IMR-90 (cell line): Measurements from ENCODE around the gene NUDT5. TPM values are rescaled to one million over a fixed set of nuclear protein-coding genes. Genes with fewer than 3 reads are reported as not detected.

Experiments used
- ATAC-seq: fragments of 200-7000 bp; cut with Tn5 transposase; 2 replicates; pipeline ENCODE4 v1.9.1; 2020; ENCODE audit warnings: low read depth, mild to moderate bottlenecking, moderate library complexity
- BruUV-seq: library from RNA; stranded (reverse); fragments of 400-500 nt; replicated peaks from 2 replicates; lab custom pipeline; 2021; lab: Mats Ljungman, UMichigan
- CTCF ChIA-PET: fragments of 300-600 bp; formaldehyde crosslinking; extraction: SDS; loops from one replicate; lab custom pipeline; 2021; ENCODE audit warnings: antibody characterized with exemption; lab: Yijun Ruan, JAX
- POLR2A ChIA-PET: fragments of 300-600 bp; sonication (Branson Sonifier 250); formaldehyde crosslinking; loops from one replicate; lab custom pipeline; 2022; ENCODE audit warnings: antibody characterized with exemption; ENCODE audit not compliant: unreplicated experiment; lab: Charles Lee
- DNase-seq: peaks from one replicate; pipeline ENCODE4 v3.0.0; 2013
- H2AFZ ChIP-seq: replicated peaks from 2 replicates; pipeline ENCODE3; 2013; ENCODE audit warnings: low read length, mild to moderate bottlenecking; ENCODE audit not compliant: poor library complexity
- H2AK5ac ChIP-seq: 2 replicates; pipeline ENCODE4 v1.6.1; 2013; ENCODE audit warnings: low read depth, low read length, inconsistent platforms
- H2AK9ac ChIP-seq: replicated peaks from 2 replicates; pipeline ENCODE3; 2013; ENCODE audit warnings: mild to moderate bottlenecking, low read depth, low read length, moderate library complexity; ENCODE audit not compliant: poor library complexity
- H2BK120ac ChIP-seq: 2 replicates; pipeline ENCODE4 v1.6.1; 2013; ENCODE audit warnings: low read depth, low read length, inconsistent platforms
- H2BK15ac ChIP-seq: 3 replicates; pipeline ENCODE4 v1.6.1; 2013; ENCODE audit warnings: low read depth, low read length, inconsistent platforms
- H2BK20ac ChIP-seq: 2 replicates; pipeline ENCODE4 v1.6.1; 2013; ENCODE audit warnings: low read depth, mild to moderate bottlenecking, inconsistent platforms, low read length, moderate library complexity
- H2BK5ac ChIP-seq: 2 replicates; pipeline ENCODE4 v1.6.1; 2013; ENCODE audit warnings: mild to moderate bottlenecking, low read depth, low read length, inconsistent platforms; ENCODE audit not compliant: poor library complexity, severe bottlenecking
- H3K14ac ChIP-seq: replicated peaks from 2 replicates; pipeline ENCODE4 v1.6.1; 2013; ENCODE audit warnings: low read depth, low read length, inconsistent platforms
- H3K18ac ChIP-seq: 2 replicates; pipeline ENCODE4 v1.6.1; 2013; ENCODE audit warnings: low read depth, low read length, control low read depth
- H3K23ac ChIP-seq: 2 replicates; pipeline ENCODE4 v1.6.1; 2013; ENCODE audit warnings: low read depth, low read length, inconsistent platforms
- H3K27ac ChIP-seq: 2 replicates; pipeline ENCODE4 v1.5.1; 2013; ENCODE audit warnings: mild to moderate bottlenecking, control low read depth, low read length; ENCODE audit not compliant: insufficient read depth
- H3K27me3 ChIP-seq: 2 replicates; pipeline ENCODE4 v1.6.1; 2013; ENCODE audit warnings: low read length; ENCODE audit not compliant: control insufficient read depth, insufficient read depth
- H3K36me3 ChIP-seq: 2 replicates; pipeline ENCODE4 v1.6.1; 2013; ENCODE audit warnings: low read length, mixed read lengths; ENCODE audit not compliant: control insufficient read depth, insufficient read depth
- H3K4ac ChIP-seq: 2 replicates; pipeline ENCODE4 v1.6.1; 2013; ENCODE audit warnings: low read depth, low read length, inconsistent platforms
- H3K4me1 ChIP-seq: 2 replicates; pipeline ENCODE4 v1.6.1; 2013; ENCODE audit warnings: low read length, mixed read lengths; ENCODE audit not compliant: control insufficient read depth, insufficient read depth
- H3K4me2 ChIP-seq: 2 replicates; pipeline ENCODE4 v1.6.1; 2013; ENCODE audit warnings: low read depth, mild to moderate bottlenecking, control low read depth, low read length, moderate library complexity
- H3K4me3 ChIP-seq: 2 replicates; pipeline ENCODE4 v1.5.1; 2013; ENCODE audit warnings: low read depth, mild to moderate bottlenecking, control low read depth, low read length, moderate library complexity; ENCODE audit not compliant: insufficient read depth
- H3K56ac ChIP-seq: 2 replicates; pipeline ENCODE4 v1.6.1; 2013; ENCODE audit warnings: low read length, inconsistent platforms; ENCODE audit not compliant: insufficient read depth; ENCODE audit errors: extremely low read depth
- H3K79me1 ChIP-seq, 2 experiments: 2 replicates each; pipeline ENCODE4 v1.6.1; 2013; ENCODE audit warnings: low read length in 2 of 2, inconsistent platforms in 1 of 2, low read depth in 1 of 2
- H3K9ac ChIP-seq: 2 replicates; pipeline ENCODE4 v1.6.1; 2013; ENCODE audit warnings: low read depth, low read length, control low read depth
- H3K9me1 ChIP-seq: 2 replicates; pipeline ENCODE4 v1.6.1; 2013; ENCODE audit warnings: low read length, inconsistent platforms; ENCODE audit not compliant: insufficient read depth
- H3K9me3 ChIP-seq: 2 replicates; pipeline ENCODE4 v1.6.1; 2013; ENCODE audit warnings: low read length; ENCODE audit not compliant: control insufficient read depth, insufficient read depth
- H4K20me1 ChIP-seq: 2 replicates; pipeline ENCODE4 v1.6.1; 2013; ENCODE audit warnings: low read length, inconsistent platforms; ENCODE audit not compliant: insufficient read depth
- H4K5ac ChIP-seq: 2 replicates; pipeline ENCODE4 v1.6.1; 2013; ENCODE audit warnings: mild to moderate bottlenecking, low read depth, low read length, control low read depth
- H4K8ac ChIP-seq, 2 experiments: 2 replicates each; pipeline ENCODE4 v1.6.1; 2013; ENCODE audit warnings: low read depth in 2 of 2, low read length in 2 of 2, control low read depth in 1 of 2, inconsistent platforms in 1 of 2
- H4K91ac ChIP-seq: 2 replicates; pipeline ENCODE4 v1.6.1; 2013; ENCODE audit warnings: low read depth, low read length, inconsistent platforms; ENCODE audit not compliant: insufficient read depth
- BHLHE40 ChIP-seq: fragments of 150-350 bp; IDR thresholded peaks from 2 replicates; pipeline ENCODE4 v1.6.1; 2016; ENCODE audit warnings: mild to moderate bottlenecking, low read depth, low read length
- CEBPB ChIP-seq: IDR thresholded peaks from 2 replicates; pipeline ENCODE4 v1.6.1; 2012; ENCODE audit warnings: low read depth, low read length, improper control_type of control experiment
- CHD1 ChIP-seq: IDR thresholded peaks from 2 replicates; pipeline ENCODE4 v1.6.1; 2012; ENCODE audit warnings: low read depth, low read length, improper control_type of control experiment
- FOS ChIP-seq: fragments of 150-350 bp; IDR thresholded peaks from 2 replicates; pipeline ENCODE4 v1.6.1; 2016; ENCODE audit warnings: low read depth, low read length
- MAFK ChIP-seq: IDR thresholded peaks from 2 replicates; pipeline ENCODE4 v1.6.1; 2012; ENCODE audit warnings: low read depth, low read length, improper control_type of control experiment
- MAZ ChIP-seq: IDR thresholded peaks from 2 replicates; pipeline ENCODE4 v1.6.1; 2012; ENCODE audit warnings: low read depth, mild to moderate bottlenecking, low read length, improper control_type of control experiment, moderate library complexity, borderline replicate concordance
- MXI1 ChIP-seq: IDR thresholded peaks from 2 replicates; pipeline ENCODE4 v1.6.1; 2012; ENCODE audit warnings: low read depth, mild to moderate bottlenecking, low read length, moderate library complexity, borderline replicate concordance
- NFE2L2 ChIP-seq: fragments of 150-350 bp; IDR thresholded peaks from 2 replicates; pipeline ENCODE4 v1.6.1; 2016; ENCODE audit warnings: low read depth, mild to moderate bottlenecking, low read length
- POLR2A ChIP-seq: IDR thresholded peaks from 2 replicates; pipeline ENCODE4 v1.6.1; 2012; ENCODE audit warnings: mild to moderate bottlenecking, low read depth, low read length
- RAD21 ChIP-seq: IDR thresholded peaks from 2 replicates; pipeline ENCODE4 v1.6.1; 2012; ENCODE audit warnings: low read length, improper control_type of control experiment
- RCOR1 ChIP-seq: IDR thresholded peaks from 2 replicates; pipeline ENCODE4 v1.6.1; 2012; ENCODE audit warnings: mild to moderate bottlenecking, low read length, improper control_type of control experiment; ENCODE audit not compliant: insufficient replicate concordance
- RFX5 ChIP-seq: IDR thresholded peaks from 2 replicates; pipeline ENCODE4 v1.8.0; 2012; ENCODE audit warnings: low read depth, mild to moderate bottlenecking, low read length, moderate library complexity
- SMC3 ChIP-seq: fragments of 150-350 bp; IDR thresholded peaks from 2 replicates; pipeline ENCODE4 v1.6.1; 2016; ENCODE audit warnings: low read depth, mild to moderate bottlenecking, antibody characterized with exemption, low read length, moderate library complexity
- WGBS, 2 experiments: methylation state at CpG; one replicate each; pipeline versions ENCODE4 v1.1.5 to v1.1.7; 2013; ENCODE audit warnings: missing lambda C conversion rate in 2 of 2; ENCODE audit not compliant: insufficient read length in 1 of 2; ENCODE audit errors: extremely low coverage in 2 of 2; 5-methylcytosine and 5-hydroxymethylcytosine counted together
- dilution Hi-C: fragments of 300-500 bp; cut with HindIII; formaldehyde crosslinking; loops from one replicate; pipeline ENCODE4 v1.14.3; 2018; ENCODE audit warnings: low sequenced_read_pairs; ENCODE audit not compliant: unreplicated experiment
- in situ Hi-C: fragments of 300-500 bp; cut with MboI; formaldehyde crosslinking; loops from 3 replicates; pipeline ENCODE4 v1.14.3; 2019; ENCODE audit warnings: low sequenced_read_pairs, inconsistent platforms, mixed read lengths
- intact Hi-C: fragments of 100-400 bp; cut with micrococcal nuclease; formaldehyde crosslinking; loops from 2 replicates; pipeline ENCODE4 v1.10.0; 2022
- polyA plus RNA-seq, 3 experiments: library from polyadenylated mRNA; depleted of rRNA; stranded (reverse); fragments of >200 nt; gene quantifications; 2 replicates each; pipeline ENCODE4 v1.2.3, GENCODE V29; 2012; ENCODE audit warnings: low replicate concordance in 1 of 3
- total RNA-seq: library from RNA; depleted of rRNA; stranded (reverse); fragments of >200 nt; gene quantifications from 2 replicates; pipeline ENCODE4 v1.2.3, GENCODE V29; 2012
- TF ChIP-seq, protein P1 (sequence below): fragments of 150-350 bp; IDR thresholded peaks from 2 replicates; pipeline ENCODE4 v1.6.1; 2016; ENCODE audit warnings: low read depth, mild to moderate bottlenecking, low read length, moderate library complexity, borderline replicate concordance
- TF ChIP-seq, protein P2 (sequence below): conservative IDR thresholded peaks from 2 replicates; pipeline ENCODE4 v1.5.1; 2012; ENCODE audit warnings: mild to moderate bottlenecking, low read depth, low read length, improper control_type of control experiment
- TF ChIP-seq, protein P3 (sequence below): fragments of 150-350 bp; IDR thresholded peaks from 2 replicates; pipeline ENCODE4 v1.6.1; 2017; ENCODE audit warnings: mild to moderate bottlenecking, antibody characterized with exemption, low read length, low read depth

NUDT5 gene
- total and polyA plus RNA-seq, 2 of the 4 experiments (the other 2 are of a cell fraction), result 70.1 to 74.6 TPM

DNA sequence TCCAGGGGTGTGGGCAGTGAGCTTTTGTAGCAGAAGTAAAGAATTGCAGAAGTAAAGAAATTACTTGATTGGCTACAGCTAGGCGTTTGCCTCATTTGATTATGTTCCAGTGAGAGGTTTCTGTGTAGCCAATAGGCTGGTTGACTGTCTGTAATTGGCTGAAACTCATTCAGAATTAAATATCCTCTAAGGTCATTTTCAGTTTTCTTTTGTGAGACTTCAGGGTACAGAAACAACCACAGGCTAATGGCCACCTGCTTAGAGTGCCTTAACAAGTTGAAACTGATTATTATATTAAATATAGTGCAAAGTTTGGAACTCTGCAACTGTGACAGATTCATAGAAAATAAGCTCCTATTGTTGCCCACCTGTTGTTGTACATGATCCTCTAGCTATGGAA, 55.7 kb downstream of the NUDT5 start:
- dilution Hi-C loops, result no loop called here
- no peak overlapping the region for H3K56ac ChIP-seq
- H2BK20ac ChIP-seq, result no peak overlapping the region
- H3K4me3 ChIP-seq, result no peak overlapping the region
- H3K4me1 ChIP-seq, result peaks cover 3% of the 10 kb centered on the region; the same call in 1 of the 2 replicates
- H3K27ac ChIP-seq, result no peak overlapping the region
- peaks cover 2 to 27% of the 10 kb centered on the region in 2 experiments; a peak in 3 of 4 replicates for H3K79me1 ChIP-seq
- CTCF ChIA-PET, result no interaction called here
- H3K36me3 ChIP-seq, result peaks cover 48% of the 10 kb centered on the region
- no peak overlapping the region for H2AK9ac ChIP-seq
- no TSS peak for BruUV-seq
- no peak overlapping the region for H2AK5ac ChIP-seq
- TF ChIP-seq CHD1 (no peak), CEBPB (no peak), RCOR1 (no peak), BHLHE40 (no peak), RFX5 (no peak), MAZ (no peak), POLR2A (no peak), MAFK (no peak), MXI1 (no peak), RAD21 (no peak), SMC3 (no peak), FOS (no peak), NFE2L2 (no peak)
- TF ChIP-seq, protein P1, sequence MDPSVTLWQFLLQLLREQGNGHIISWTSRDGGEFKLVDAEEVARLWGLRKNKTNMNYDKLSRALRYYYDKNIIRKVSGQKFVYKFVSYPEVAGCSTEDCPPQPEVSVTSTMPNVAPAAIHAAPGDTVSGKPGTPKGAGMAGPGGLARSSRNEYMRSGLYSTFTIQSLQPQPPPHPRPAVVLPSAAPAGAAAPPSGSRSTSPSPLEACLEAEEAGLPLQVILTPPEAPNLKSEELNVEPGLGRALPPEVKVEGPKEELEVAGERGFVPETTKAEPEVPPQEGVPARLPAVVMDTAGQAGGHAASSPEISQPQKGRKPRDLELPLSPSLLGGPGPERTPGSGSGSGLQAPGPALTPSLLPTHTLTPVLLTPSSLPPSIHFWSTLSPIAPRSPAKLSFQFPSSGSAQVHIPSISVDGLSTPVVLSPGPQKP, result no peak
- TF ChIP-seq, protein P2, sequence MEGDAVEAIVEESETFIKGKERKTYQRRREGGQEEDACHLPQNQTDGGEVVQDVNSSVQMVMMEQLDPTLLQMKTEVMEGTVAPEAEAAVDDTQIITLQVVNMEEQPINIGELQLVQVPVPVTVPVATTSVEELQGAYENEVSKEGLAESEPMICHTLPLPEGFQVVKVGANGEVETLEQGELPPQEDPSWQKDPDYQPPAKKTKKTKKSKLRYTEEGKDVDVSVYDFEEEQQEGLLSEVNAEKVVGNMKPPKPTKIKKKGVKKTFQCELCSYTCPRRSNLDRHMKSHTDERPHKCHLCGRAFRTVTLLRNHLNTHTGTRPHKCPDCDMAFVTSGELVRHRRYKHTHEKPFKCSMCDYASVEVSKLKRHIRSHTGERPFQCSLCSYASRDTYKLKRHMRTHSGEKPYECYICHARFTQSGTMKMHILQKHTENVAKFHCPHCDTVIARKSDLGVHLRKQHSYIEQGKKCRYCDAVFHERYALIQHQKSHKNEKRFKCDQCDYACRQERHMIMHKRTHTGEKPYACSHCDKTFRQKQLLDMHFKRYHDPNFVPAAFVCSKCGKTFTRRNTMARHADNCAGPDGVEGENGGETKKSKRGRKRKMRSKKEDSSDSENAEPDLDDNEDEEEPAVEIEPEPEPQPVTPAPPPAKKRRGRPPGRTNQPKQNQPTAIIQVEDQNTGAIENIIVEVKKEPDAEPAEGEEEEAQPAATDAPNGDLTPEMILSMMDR, result no peak
- TF ChIP-seq, protein P3, sequence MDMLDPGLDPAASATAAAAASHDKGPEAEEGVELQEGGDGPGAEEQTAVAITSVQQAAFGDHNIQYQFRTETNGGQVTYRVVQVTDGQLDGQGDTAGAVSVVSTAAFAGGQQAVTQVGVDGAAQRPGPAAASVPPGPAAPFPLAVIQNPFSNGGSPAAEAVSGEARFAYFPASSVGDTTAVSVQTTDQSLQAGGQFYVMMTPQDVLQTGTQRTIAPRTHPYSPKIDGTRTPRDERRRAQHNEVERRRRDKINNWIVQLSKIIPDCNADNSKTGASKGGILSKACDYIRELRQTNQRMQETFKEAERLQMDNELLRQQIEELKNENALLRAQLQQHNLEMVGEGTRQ, result no peak
- H2BK5ac ChIP-seq, result no peak overlapping the region
- H3K14ac ChIP-seq, result no peak overlapping the region
- POLR2A ChIA-PET, result no interaction called here
- no peak overlapping the region for H4K91ac ChIP-seq
- no peaks in the 10 kb centered on the region for H3K9me3 ChIP-seq
- no peak overlapping the region for H2AFZ ChIP-seq
- H4K8ac ChIP-seq, result no peak overlapping the region
- WGBS, 2 experiments, result no CpG with 5 or more reads among the region's 1 CpG
- no peak overlapping the region for H2BK15ac ChIP-seq
- no peak overlapping the region for H3K23ac ChIP-seq
- no peaks in the 10 kb centered on the region for H3K27me3 ChIP-seq
- H3K9me1 ChIP-seq, result peaks cover 9% of the 10 kb centered on the region; the same call in 1 of the 2 replicates
- no peak overlapping the region for H3K4ac ChIP-seq
- intact Hi-C loops, result no loop called here
- DNase-seq, result no peak
- no peak overlapping the region for H4K5ac ChIP-seq
- no peaks in the 10 kb centered on the region; the same call in 1 of the 2 replicates for H4K20me1 ChIP-seq
- H2BK120ac ChIP-seq, result no peak overlapping the region
- no peak for ATAC-seq
- H3K9ac ChIP-seq, result no peak overlapping the region
- no peak overlapping the region for H3K18ac ChIP-seq
- no peak overlapping the region for H3K4me2 ChIP-seq
- in situ Hi-C loops, result no loop called here
